A549 (cell line): Measurements from ENCODE around the gene RASA2. TPM values are rescaled to one million over a fixed set of nuclear protein-coding genes. Genes with fewer than 3 reads are reported as not detected.

Experiments used
- ATAC-seq, 2 experiments: fragments of 200-7000 bp in 1 of 2; fragments of >200 bp in 1 of 2; cut with Nextera tagmentation in 1 of 2; cut with Tn5 transposase in 1 of 2; 3 replicates each; pipeline versions ENCODE4 v1.8.0 to v1.9.1; 2018 to 2020; ENCODE audit warnings: mild to moderate bottlenecking in 1 of 2, moderate library complexity in 1 of 2
- CTCF ChIA-PET: fragments of 300-600 bp; sonication (Branson Sonifier 250); formaldehyde crosslinking; extraction: SDS; loops from one replicate; lab custom pipeline; 2021; ENCODE audit warnings: antibody characterized with exemption, inconsistent platforms; lab: Yijun Ruan, JAX
- POLR2A ChIA-PET: fragments of 350-600 bp; formaldehyde crosslinking; extraction: SDS; loops from one replicate; lab custom pipeline; 2021; ENCODE audit warnings: antibody characterized with exemption, inconsistent platforms; lab: Yijun Ruan, JAX
- DNase-seq, 2 experiments: peaks; one replicate each; pipeline versions ENCODE4 v3.0.0 to v3.0.0-alpha.2; 2011 to 2016; ENCODE audit warnings: low read depth in 1 of 2, low spot score in 1 of 2
- FAIRE-seq: peaks from 2 replicates; lab custom pipeline; 2011; peaks lifted over from hg19 to GRCh38; lab: Jason Lieb, UNC
- H3K27ac ChIP-seq, 2 experiments: fragments of >200 bp; sonication (Bioruptor Twin); formaldehyde crosslinking; 3 replicates each; pipeline ENCODE4 v1.5.1; 2016 to 2017
- H3K4me1 ChIP-seq: fragments of >200 bp; sonication (Bioruptor Twin); formaldehyde crosslinking; 3 replicates; pipeline ENCODE4 v1.6.1; 2016
- H3K4me2 ChIP-seq: fragments of >200 bp; sonication (Bioruptor Twin); formaldehyde crosslinking; 3 replicates; pipeline ENCODE4 v1.6.1; 2016
- H3K4me3 ChIP-seq: fragments of >200 bp; sonication (Bioruptor Twin); formaldehyde crosslinking; 3 replicates; pipeline ENCODE4 v1.5.1; 2016
- H3K9me3 ChIP-seq: fragments of >200 bp; sonication (Bioruptor Twin); formaldehyde crosslinking; 3 replicates; pipeline ENCODE4 v1.6.1; 2016
- CHD4 ChIP-seq: fragments of 200-600 bp; sonication (generic); IDR thresholded peaks from 2 replicates; pipeline ENCODE4 v1.6.1; 2016; ENCODE audit warnings: antibody characterized with exemption, mild to moderate bottlenecking, borderline replicate concordance
- EHMT2 ChIP-seq: fragments of 200-600 bp; sonication (generic); IDR thresholded peaks from 2 replicates; pipeline ENCODE4 v1.6.1; 2016; ENCODE audit warnings: antibody characterized with exemption, low read depth, mild to moderate bottlenecking, moderate library complexity
- ESRRA ChIP-seq: fragments of 150-350 bp; IDR thresholded peaks from 2 replicates; pipeline ENCODE4 v1.6.1; 2014; ENCODE audit warnings: mild to moderate bottlenecking, low read length, borderline replicate concordance
- FOSL2 ChIP-seq, 2 experiments: fragments of 450-650 bp in 1 of 2; fragments of >200 bp in 1 of 2; sonication (Bioruptor Twin) in 1 of 2; formaldehyde crosslinking; IDR thresholded peaks; 2 replicates each; pipeline versions ENCODE4 v1.5.0 to v1.6.1; 2016 to 2020; ENCODE audit warnings: mild to moderate bottlenecking in 1 of 2, moderate library complexity in 1 of 2
- HDAC2 ChIP-seq: fragments of 200-600 bp; sonication (generic); IDR thresholded peaks from 2 replicates; pipeline ENCODE4 v1.6.1; 2016
- HEYL ChIP-seq: fragments of 250-450 bp; sonication (Bioruptor Pico); IDR thresholded peaks from 2 replicates; pipeline ENCODE4 v1.8.0; 2021; ENCODE audit warnings: mild to moderate bottlenecking, moderate library complexity
- HOXA7 ChIP-seq: fragments of 250-450 bp; sonication (Bioruptor Pico); IDR thresholded peaks from 2 replicates; pipeline ENCODE4 v1.5.0; 2020; ENCODE audit warnings: mild to moderate bottlenecking, moderate library complexity
- HOXB13 ChIP-seq: fragments of 250-450 bp; sonication (Bioruptor Pico); IDR thresholded peaks from 2 replicates; pipeline ENCODE4 v1.5.0; 2020; ENCODE audit warnings: low read depth, mild to moderate bottlenecking, moderate library complexity
- HOXB5 ChIP-seq: fragments of 250-450 bp; sonication (Bioruptor Pico); IDR thresholded peaks from 2 replicates; pipeline ENCODE4 v1.5.0; 2020; ENCODE audit warnings: mild to moderate bottlenecking, moderate library complexity
- JUN ChIP-seq, 2 experiments: fragments of >200 bp; sonication (Bioruptor Twin); formaldehyde crosslinking; IDR thresholded peaks; 2 replicates in 1 of 2; 3 replicates in 1 of 2; pipeline ENCODE4 v1.6.1; 2016 to 2017
- MAFK ChIP-seq: fragments of 450-650 bp; IDR thresholded peaks from 2 replicates; pipeline ENCODE4 v1.6.1; 2014; ENCODE audit not compliant: partially characterized antibody
- MYC ChIP-seq: IDR thresholded peaks from 2 replicates; pipeline ENCODE4 v1.6.1; 2012; ENCODE audit warnings: mild to moderate bottlenecking, inconsistent platforms, low read length, improper control_type of control experiment, borderline replicate concordance
- NR3C1 ChIP-seq: fragments of >200 bp; sonication (Bioruptor Twin); formaldehyde crosslinking; IDR thresholded peaks from 3 replicates; pipeline ENCODE4 v1.6.1; 2017
- POLR2AphosphoS2 ChIP-seq: conservative IDR thresholded peaks from 2 replicates; pipeline ENCODE4 v1.6.1; 2012; ENCODE audit warnings: low read length, improper control_type of control experiment, inconsistent platforms
- RAD21 ChIP-seq, 2 experiments: fragments of >200 bp in 1 of 2; sonication (Bioruptor Twin) in 1 of 2; formaldehyde crosslinking in 1 of 2; IDR thresholded peaks in 1 of 2; conservative IDR thresholded peaks in 1 of 2; 2 replicates in 1 of 2; 3 replicates in 1 of 2; pipeline ENCODE4 v1.6.1; 2012 to 2018; ENCODE audit warnings: inconsistent platforms in 1 of 2
- SMC3 ChIP-seq: fragments of >200 bp; sonication (Bioruptor Twin); formaldehyde crosslinking; IDR thresholded peaks from 3 replicates; pipeline ENCODE4 v1.6.1; 2018; ENCODE audit warnings: inconsistent platforms
- TP53 ChIP-seq: fragments of 250-450 bp; sonication (Bioruptor Pico); IDR thresholded peaks from 2 replicates; pipeline ENCODE4 v1.5.0; 2021; ENCODE audit warnings: mild to moderate bottlenecking, moderate library complexity
- ZC3H11A ChIP-seq: fragments of 450-650 bp; IDR thresholded peaks from 2 replicates; pipeline ENCODE4 v1.6.1; 2014; ENCODE audit warnings: antibody characterized with exemption, mild to moderate bottlenecking
- WGBS: methylation state at CpG from one replicate; pipeline ENCODE4 v1.1.6; 2017; ENCODE audit errors: missing lambda C conversion rate; 5-methylcytosine and 5-hydroxymethylcytosine counted together
- polyA plus RNA-seq, 4 experiments: library from polyadenylated mRNA; depleted of rRNA in 3 of 4; stranded (reverse); fragments of >200 nt; fragmentation: RNase III in 1 of 4; extraction: RNeasy Plus Mini Kit Qiagen cat#74134 plus additional on column Dnase treatment in 1 of 4; gene quantifications; 2 replicates in 3 of 4; 3 replicates in 1 of 4; pipeline ENCODE4 v1.2.3, GENCODE V29; 2011 to 2017
- TF ChIP-seq, protein P1 (sequence below): fragments of 200-600 bp; sonication (generic); IDR thresholded peaks from 2 replicates; pipeline ENCODE4 v1.6.1; 2016; ENCODE audit warnings: antibody characterized with exemption, mild to moderate bottlenecking, moderate library complexity
- TF ChIP-seq, protein P2 (sequence below): IDR thresholded peaks from 2 replicates; pipeline ENCODE4 v1.6.1; 2012; ENCODE audit warnings: low read depth, borderline replicate concordance
- TF ChIP-seq, protein P3 (sequence below): fragments of >200 bp; sonication (Bioruptor Twin); formaldehyde crosslinking; IDR thresholded peaks from 3 replicates; pipeline ENCODE4 v1.5.1; 2016

Gene RASA2
- polyA plus RNA-seq, 2 of the 4 experiments (the other 2 are of a cell fraction) = 6.7 to 12.0 TPM

DNA sequence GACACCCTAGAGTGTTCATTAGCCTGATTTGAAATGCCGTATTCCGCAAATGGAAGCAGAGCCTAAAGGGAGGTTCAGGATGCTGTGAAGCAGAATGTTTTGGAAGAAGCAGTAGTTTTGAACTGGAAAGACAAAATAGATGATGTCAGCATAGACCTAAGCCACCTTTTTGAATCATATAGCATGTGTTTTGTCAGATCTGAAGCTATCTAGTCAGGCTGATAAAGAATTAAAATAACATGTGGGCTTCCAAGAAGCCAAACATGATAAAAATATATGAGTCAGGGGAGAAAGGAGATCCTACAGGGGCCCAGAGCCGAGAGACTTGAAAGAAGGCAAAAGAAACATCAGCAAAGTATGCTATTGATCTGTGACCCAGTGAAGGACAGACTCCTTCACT, 47.2 kb upstream of the RASA2 start:
- Histone ChIP-seq H3K9me3 (no peaks in the 10 kb centered on the region), H3K27ac (peak overlapping the region; percentile 28 to 32; a peak in 3 of 6 replicates), H3K4me2 (no peak overlapping the region), H3K4me1 (peaks cover 32% of the 10 kb centered on the region), H3K4me3 (no peak overlapping the region)
- POLR2A ChIA-PET = no interaction called here
- CTCF ChIA-PET = interaction anchor here (1.1 to 5.2 kb wide), 6 partner anchors 15 to 136 kb away, joined by 3 to 35 read pairs (median 17); no protein-coding TSS in a partner anchor
- ATAC-seq (no peak), DNase-seq (no peak), FAIRE-seq (no peak)
- TF ChIP-seq CHD4 (no peak), MAFK (peak; percentile 64)
- WGBS = 87% methylated on average over 3 of the region's 3 CpGs

DNA sequence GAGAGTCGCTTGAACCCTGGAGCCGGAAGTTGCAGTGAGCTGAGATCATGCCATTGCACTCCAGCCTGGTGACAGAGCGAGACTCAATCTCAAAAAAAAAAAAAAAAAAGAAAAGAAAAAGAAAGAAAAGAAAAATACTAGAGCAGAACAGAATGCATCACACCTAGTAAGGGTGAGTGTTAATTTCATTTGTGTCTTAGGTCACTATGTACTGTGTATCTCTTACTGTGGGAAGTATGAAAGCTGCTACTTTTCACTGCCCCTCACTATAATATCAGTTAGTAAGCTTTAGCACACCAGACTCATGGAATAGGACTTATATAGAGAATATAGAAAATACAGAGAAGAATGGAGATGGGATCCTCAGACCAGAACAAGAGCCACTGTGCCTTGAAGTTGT, 45.9 kb upstream of the RASA2 start:
- CTCF ChIA-PET = interaction anchor here (1.1 to 6.0 kb wide), 15 partner anchors 9 to 138 kb away, joined by 3 to 38 read pairs (median 10); partner anchors contain the start of gene ZBTB38
- WGBS = 96% methylated on average over 3 of the region's 3 CpGs
- no peak overlapping the region for H3K4me3 ChIP-seq
- TF ChIP-seq HDAC2 = no peak
- TF ChIP-seq, protein P1, sequence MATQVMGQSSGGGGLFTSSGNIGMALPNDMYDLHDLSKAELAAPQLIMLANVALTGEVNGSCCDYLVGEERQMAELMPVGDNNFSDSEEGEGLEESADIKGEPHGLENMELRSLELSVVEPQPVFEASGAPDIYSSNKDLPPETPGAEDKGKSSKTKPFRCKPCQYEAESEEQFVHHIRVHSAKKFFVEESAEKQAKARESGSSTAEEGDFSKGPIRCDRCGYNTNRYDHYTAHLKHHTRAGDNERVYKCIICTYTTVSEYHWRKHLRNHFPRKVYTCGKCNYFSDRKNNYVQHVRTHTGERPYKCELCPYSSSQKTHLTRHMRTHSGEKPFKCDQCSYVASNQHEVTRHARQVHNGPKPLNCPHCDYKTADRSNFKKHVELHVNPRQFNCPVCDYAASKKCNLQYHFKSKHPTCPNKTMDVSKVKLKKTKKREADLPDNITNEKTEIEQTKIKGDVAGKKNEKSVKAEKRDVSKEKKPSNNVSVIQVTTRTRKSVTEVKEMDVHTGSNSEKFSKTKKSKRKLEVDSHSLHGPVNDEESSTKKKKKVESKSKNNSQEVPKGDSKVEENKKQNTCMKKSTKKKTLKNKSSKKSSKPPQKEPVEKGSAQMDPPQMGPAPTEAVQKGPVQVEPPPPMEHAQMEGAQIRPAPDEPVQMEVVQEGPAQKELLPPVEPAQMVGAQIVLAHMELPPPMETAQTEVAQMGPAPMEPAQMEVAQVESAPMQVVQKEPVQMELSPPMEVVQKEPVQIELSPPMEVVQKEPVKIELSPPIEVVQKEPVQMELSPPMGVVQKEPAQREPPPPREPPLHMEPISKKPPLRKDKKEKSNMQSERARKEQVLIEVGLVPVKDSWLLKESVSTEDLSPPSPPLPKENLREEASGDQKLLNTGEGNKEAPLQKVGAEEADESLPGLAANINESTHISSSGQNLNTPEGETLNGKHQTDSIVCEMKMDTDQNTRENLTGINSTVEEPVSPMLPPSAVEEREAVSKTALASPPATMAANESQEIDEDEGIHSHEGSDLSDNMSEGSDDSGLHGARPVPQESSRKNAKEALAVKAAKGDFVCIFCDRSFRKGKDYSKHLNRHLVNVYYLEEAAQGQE = no peak
- TF ChIP-seq RAD21 (conservative IDR thresholded peaks at IDR 0.05 in 1 of 2, IDR thresholded peaks at IDR 0.05 in 1 of 2) = no peak
- TF ChIP-seq HEYL = no peak
- no peak for TF ChIP-seq MYC
- TF ChIP-seq ESRRA = no peak
- TF ChIP-seq, protein P2, sequence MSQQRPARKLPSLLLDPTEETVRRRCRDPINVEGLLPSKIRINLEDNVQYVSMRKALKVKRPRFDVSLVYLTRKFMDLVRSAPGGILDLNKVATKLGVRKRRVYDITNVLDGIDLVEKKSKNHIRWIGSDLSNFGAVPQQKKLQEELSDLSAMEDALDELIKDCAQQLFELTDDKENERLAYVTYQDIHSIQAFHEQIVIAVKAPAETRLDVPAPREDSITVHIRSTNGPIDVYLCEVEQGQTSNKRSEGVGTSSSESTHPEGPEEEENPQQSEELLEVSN = no peak
- no peak for TF ChIP-seq FOSL2 (IDR thresholded peaks at IDR 0.05)
- no peak for TF ChIP-seq FOSL2 (CRISPR knock-in tag; IDR thresholded peaks at IDR 0.05)
- no peak for TF ChIP-seq ZC3H11A
- no peak for TF ChIP-seq TP53 (CRISPR knock-in tag)
- TF ChIP-seq POLR2AphosphoS2 = no peak
- TF ChIP-seq, all 56 proteins: peak for 0
- DNase-seq (no peak), ATAC-seq (peak; percentile 22 to 40; a peak in 3 of 6 replicates), FAIRE-seq (no peak)
- POLR2A ChIA-PET = no interaction called here
- peaks cover 31% of the 10 kb centered on the region for H3K4me1 ChIP-seq
- H3K4me2 ChIP-seq = no peak overlapping the region
- H3K27ac ChIP-seq = peak overlapping the region; percentile 4 to 68; a peak in 4 of 6 replicates
- H3K9me3 ChIP-seq = no peaks in the 10 kb centered on the region

DNA sequence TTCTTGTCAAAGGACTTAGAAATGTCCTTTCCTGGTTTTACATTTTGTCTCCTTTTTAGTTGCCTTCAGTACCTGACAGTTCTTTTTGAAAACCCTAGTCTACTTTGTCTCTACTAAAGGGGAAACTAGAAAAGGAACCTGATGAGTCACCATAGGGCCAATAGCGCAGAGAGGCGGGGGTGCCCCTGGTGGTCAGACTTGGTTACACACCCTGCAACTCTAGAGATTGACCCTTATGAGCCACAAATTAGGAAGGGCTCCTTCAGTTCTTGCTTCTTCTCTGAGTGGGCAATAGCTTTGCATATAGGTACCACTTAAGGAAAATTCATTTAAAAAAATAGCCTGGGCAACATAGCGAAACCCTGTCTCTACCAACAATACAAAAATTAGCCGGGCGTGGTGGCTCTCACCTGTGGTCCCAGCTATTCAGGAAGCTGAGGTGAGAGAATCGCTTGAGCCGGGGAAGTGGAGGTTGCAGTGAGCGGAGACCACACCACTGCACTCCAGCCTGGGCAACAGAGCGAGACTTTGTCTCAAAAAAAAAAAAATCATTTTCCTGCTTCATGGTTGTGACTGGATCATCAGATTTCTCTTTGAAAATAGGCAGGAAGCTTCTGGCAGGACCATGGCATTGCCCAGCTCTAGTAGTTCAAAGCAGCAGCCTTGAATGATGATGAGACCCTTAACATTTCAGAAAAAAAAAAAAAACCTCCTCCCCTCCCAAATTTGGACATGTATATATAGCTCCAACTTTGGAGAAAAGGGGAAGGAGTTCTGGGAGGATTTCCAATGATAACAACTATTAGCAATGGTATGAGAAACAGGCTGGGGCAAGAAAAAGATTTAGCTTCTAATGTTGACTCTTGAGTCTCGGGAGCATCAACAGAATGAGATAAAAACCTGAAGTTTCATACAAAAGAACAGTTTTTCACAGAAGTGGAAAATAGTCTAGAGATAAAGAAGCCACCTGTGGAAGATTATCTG, 45.2 kb upstream of the RASA2 start:
- TF ChIP-seq EHMT2 (no peak), NR3C1 (no peak), JUN (IDR thresholded peaks at IDR 0.05) (no peak), HOXB13 (CRISPR knock-in tag) (no peak), HOXA7 (CRISPR knock-in tag) (no peak), RAD21 (conservative IDR thresholded peaks at IDR 0.05 in 1 of 2, IDR thresholded peaks at IDR 0.05 in 1 of 2) (peak; percentile 62 to 71), SMC3 (peak; percentile 41; the same call in 2 of the 3 replicates), HOXB5 (CRISPR knock-in tag) (no peak), FOSL2 (IDR thresholded peaks at IDR 0.05) (no peak), FOSL2 (CRISPR knock-in tag; IDR thresholded peaks at IDR 0.05) (peak; percentile 94)
- TF ChIP-seq, protein P3, sequence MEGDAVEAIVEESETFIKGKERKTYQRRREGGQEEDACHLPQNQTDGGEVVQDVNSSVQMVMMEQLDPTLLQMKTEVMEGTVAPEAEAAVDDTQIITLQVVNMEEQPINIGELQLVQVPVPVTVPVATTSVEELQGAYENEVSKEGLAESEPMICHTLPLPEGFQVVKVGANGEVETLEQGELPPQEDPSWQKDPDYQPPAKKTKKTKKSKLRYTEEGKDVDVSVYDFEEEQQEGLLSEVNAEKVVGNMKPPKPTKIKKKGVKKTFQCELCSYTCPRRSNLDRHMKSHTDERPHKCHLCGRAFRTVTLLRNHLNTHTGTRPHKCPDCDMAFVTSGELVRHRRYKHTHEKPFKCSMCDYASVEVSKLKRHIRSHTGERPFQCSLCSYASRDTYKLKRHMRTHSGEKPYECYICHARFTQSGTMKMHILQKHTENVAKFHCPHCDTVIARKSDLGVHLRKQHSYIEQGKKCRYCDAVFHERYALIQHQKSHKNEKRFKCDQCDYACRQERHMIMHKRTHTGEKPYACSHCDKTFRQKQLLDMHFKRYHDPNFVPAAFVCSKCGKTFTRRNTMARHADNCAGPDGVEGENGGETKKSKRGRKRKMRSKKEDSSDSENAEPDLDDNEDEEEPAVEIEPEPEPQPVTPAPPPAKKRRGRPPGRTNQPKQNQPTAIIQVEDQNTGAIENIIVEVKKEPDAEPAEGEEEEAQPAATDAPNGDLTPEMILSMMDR = peak; percentile 61
- FAIRE-seq = no peak
- ChIA-PET POLR2A (no interaction called here), CTCF (interaction anchor here (0.6 to 6.0 kb wide), 32 partner anchors 9 to 611 kb away, joined by 3 to 38 read pairs (median 5); partner anchors contain the start of gene ZBTB38)
- ATAC-seq = peak; percentile 88 to 94
- H3K4me3 ChIP-seq = no peak overlapping the region
- H3K27ac ChIP-seq = peak overlapping the region; percentile 4 to 68; a peak in 4 of 6 replicates
- WGBS = 77% methylated on average over 10 of the region's 10 CpGs
- H3K4me1 ChIP-seq = peaks cover 23% of the 10 kb centered on the region
- peak; percentile 66 to 73 for DNase-seq
- H3K9me3 ChIP-seq = no peaks in the 10 kb centered on the region
- no peak overlapping the region for H3K4me2 ChIP-seq
